Urinary bladder (tissue), 4 donors: ENCODE measurements around the gene CDKN2A. TPM values are rescaled to one million over a fixed set of nuclear protein-coding genes. Genes with fewer than 3 reads are reported as not detected.
A peak's percentile ranks its signal among the peaks of the same experiment; 100 is the strongest.

ENCODE experiments used
- DNase-seq: peaks from one replicate; pipeline ENCODE4 v3.0.0-alpha.2; 2015; ENCODE audit errors: extremely low spot score
- H3K27ac ChIP-seq: one replicate; pipeline ENCODE4 v1.5.1; 2013; ENCODE audit warnings: low read depth, mild to moderate bottlenecking, moderate library complexity
- H3K36me3 ChIP-seq: one replicate; pipeline ENCODE4 v1.6.1; 2013; ENCODE audit warnings: mild to moderate bottlenecking, moderate library complexity; ENCODE audit not compliant: insufficient read depth
- H3K4me1 ChIP-seq: one replicate; pipeline ENCODE4 v1.6.1; 2013; ENCODE audit warnings: mild to moderate bottlenecking, moderate library complexity; ENCODE audit not compliant: insufficient read depth
- H3K4me3 ChIP-seq: one replicate; pipeline ENCODE4 v1.5.1; 2013; ENCODE audit warnings: low read depth, low read length
- WGBS: extraction: QIAGEN DNeasy Blood & Tissue Kit; methylation state at CpG from one replicate; pipeline ENCODE4 v1.1.7; 2013; 5-methylcytosine and 5-hydroxymethylcytosine counted together
- polyA plus RNA-seq: library from polyadenylated mRNA; stranded (reverse); fragments of 200-250 nt; gene quantifications from one replicate; pipeline ENCODE4 v1.2.3, GENCODE V29; 2013
- total RNA-seq: library from RNA; depleted of rRNA; stranded (reverse); fragments of >200 nt; gene quantifications from one replicate; pipeline ENCODE4 v1.2.3, GENCODE V29; 2014
- donor health status: healthy with polysubstance abuse.
- donor health status: healthy.

The CDKN2A gene
- total RNA-seq: 0.85 TPM
- polyA plus RNA-seq: 1.3 TPM

- 5% methylated on average over 53 of the region's 53 CpGs for WGBS
- Histone ChIP-seq H3K27ac (peak within 1 kb of the TSS; percentile 85), H3K4me3 (peak within 1 kb of the TSS; percentile 87), H3K36me3 (no peaks in the 10 kb centered on the region), H3K4me1 (no peaks in the 10 kb centered on the region)
- DNase-seq: no peak
Observed at GRCh38 chr9:21993893-21994555, at the start of gene CDKN2A. Gene CDKN2A (minus strand): TSS chr9:21994392.

DNA sequence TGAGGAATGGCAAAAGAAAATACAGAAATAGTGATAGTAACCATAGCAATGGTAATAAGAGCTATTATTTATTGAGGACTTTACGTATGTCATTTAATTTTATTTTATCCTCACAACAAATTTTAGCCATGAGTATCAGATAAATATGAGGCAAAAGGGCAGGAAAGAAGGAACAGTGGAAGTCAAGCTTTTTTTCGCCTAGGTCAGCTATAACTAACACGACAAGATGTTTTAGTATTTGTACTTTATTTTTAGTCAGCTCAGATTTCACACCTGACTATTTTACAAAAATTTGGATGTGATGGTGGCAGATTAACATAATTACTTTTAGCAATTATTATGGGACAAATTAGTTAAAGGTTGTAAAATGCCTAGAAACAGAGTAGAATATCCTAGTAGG lies 49.7 kb upstream of the CDKN2A start:
- no peaks in the 10 kb centered on the region for H3K36me3 ChIP-seq
- DNase-seq: no peak
- WGBS: 43% methylated on average over 3 of the region's 3 CpGs
- no peak overlapping the region for H3K27ac ChIP-seq
- H3K4me3 ChIP-seq: no peak overlapping the region
- no peaks in the 10 kb centered on the region for H3K4me1 ChIP-seq

DNA sequence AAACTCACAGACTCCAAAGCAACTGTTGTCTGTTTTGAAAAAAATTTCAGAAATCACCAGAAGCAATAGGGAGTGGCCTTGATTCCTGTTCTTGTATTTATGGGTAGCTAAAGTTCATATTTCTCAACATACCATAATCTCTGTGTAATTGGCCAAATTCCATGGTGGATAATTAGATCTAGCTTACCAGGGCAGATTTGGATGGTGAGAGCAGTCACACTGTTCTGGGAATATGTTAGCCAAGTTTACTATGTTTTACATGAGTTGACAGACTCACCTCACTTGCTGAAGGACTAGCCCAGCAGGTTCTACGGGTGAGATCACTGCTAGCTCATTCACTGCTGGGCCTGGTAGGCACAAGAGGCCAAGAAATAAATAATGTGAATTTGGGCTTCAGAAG lies 47.6 kb upstream of the CDKN2A start:
- H3K27ac ChIP-seq: no peak overlapping the region
- H3K4me3 ChIP-seq: no peak overlapping the region
- 74% methylated on average over 1 of the region's 1 CpG for WGBS
- no peaks in the 10 kb centered on the region for H3K4me1 ChIP-seq
- no peaks in the 10 kb centered on the region for H3K36me3 ChIP-seq
- DNase-seq: peak; percentile 56

- 92% methylated on average over 1 of the region's 1 CpG for WGBS
- H3K4me3 ChIP-seq: no peak overlapping the region
Observed at GRCh38 chr9:22041344-22041743, 47.2 kb upstream of the CDKN2A start.

GRCh38 chr9:22040760-22041159 lies 46.6 kb upstream of the CDKN2A start:
- Histone ChIP-seq H3K36me3 (no peaks in the 10 kb centered on the region), H3K27ac (no peak overlapping the region), H3K4me3 (no peak overlapping the region), H3K4me1 (no peaks in the 10 kb centered on the region)
- WGBS: 68% methylated on average over 1 of the region's 1 CpG
- no peak for DNase-seq

More at GRCh38 chr9:22041344-22041743, 47.2 kb upstream of the CDKN2A start:
- H3K4me1 ChIP-seq: no peaks in the 10 kb centered on the region
- no peaks in the 10 kb centered on the region for H3K36me3 ChIP-seq
- no peak overlapping the region for H3K27ac ChIP-seq
- DNase-seq: no peak

DNA sequence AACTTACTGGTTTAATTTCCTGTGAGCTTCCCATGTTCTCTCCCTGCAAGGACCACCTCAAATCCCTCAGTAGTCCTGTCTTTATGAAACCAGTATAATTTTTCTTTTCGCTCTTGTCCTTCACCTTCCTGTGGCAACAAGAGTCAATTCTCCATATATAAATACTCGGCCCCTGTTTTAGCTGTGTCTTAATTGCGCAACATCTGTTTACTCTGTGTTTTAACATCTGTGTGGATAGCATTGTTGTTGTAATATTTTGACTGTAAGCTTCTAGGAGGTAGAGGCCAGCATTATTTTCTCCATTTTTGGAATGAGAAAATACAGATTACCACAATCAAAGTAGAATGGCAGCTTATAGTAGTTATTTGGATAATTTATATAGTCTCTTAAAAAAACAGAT lies 45.1 kb upstream of the CDKN2A start:
- Histone ChIP-seq H3K27ac (no peak overlapping the region), H3K36me3 (no peaks in the 10 kb centered on the region), H3K4me1 (no peaks in the 10 kb centered on the region), H3K4me3 (no peak overlapping the region)
- 72% methylated on average over 3 of the region's 3 CpGs for WGBS
- no peak for DNase-seq

- Histone ChIP-seq H3K4me3 (no peak overlapping the region), H3K27ac (no peak overlapping the region), H3K36me3 (no peaks in the 10 kb centered on the region), H3K4me1 (no peaks in the 10 kb centered on the region)
- DNase-seq: no peak
- WGBS: 28% methylated on average over 2 of the region's 2 CpGs
Observed at GRCh38 chr9:22037954-22038690, 43.9 kb upstream of the CDKN2A start.

- no peak for DNase-seq
- WGBS: 80% methylated on average over 4 of the region's 4 CpGs
- H3K4me1 ChIP-seq: no peaks in the 10 kb centered on the region
- no peak overlapping the region for H3K4me3 ChIP-seq
- H3K36me3 ChIP-seq: no peaks in the 10 kb centered on the region
- H3K27ac ChIP-seq: peak overlapping the region; percentile 50
Observed at GRCh38 chr9:22036866-22037626, 42.9 kb upstream of the CDKN2A start.

- no peaks in the 10 kb centered on the region for H3K36me3 ChIP-seq
- H3K4me1 ChIP-seq: no peaks in the 10 kb centered on the region
- no peak overlapping the region for H3K27ac ChIP-seq
- no peak overlapping the region for H3K4me3 ChIP-seq
- WGBS: 83% methylated on average over 2 of the region's 2 CpGs
- no peak for DNase-seq
Observed at GRCh38 chr9:22035591-22036011, 41.4 kb upstream of the CDKN2A start.

GRCh38 chr9:22033012-22033630 lies 38.9 kb upstream of the CDKN2A start:
- DNase-seq: no peak
- no peaks in the 10 kb centered on the region for H3K36me3 ChIP-seq
- no peak overlapping the region for H3K27ac ChIP-seq
- H3K4me3 ChIP-seq: no peak overlapping the region
- no peaks in the 10 kb centered on the region for H3K4me1 ChIP-seq
- WGBS: 75% methylated on average over 8 of the region's 8 CpGs

- no peak overlapping the region for H3K27ac ChIP-seq
- WGBS: 82% methylated on average over 4 of the region's 4 CpGs
- no peaks in the 10 kb centered on the region for H3K4me1 ChIP-seq
- no peaks in the 10 kb centered on the region for H3K36me3 ChIP-seq
- no peak for DNase-seq
- no peak overlapping the region for H3K4me3 ChIP-seq
Observed at GRCh38 chr9:22031655-22032411, 37.6 kb upstream of the CDKN2A start.

GRCh38 chr9:22030101-22030598 lies 36.0 kb upstream of the CDKN2A start:
- Histone ChIP-seq H3K4me1 (no peaks in the 10 kb centered on the region), H3K27ac (no peak overlapping the region), H3K36me3 (no peaks in the 10 kb centered on the region), H3K4me3 (no peak overlapping the region)
- WGBS: 34% methylated on average over 1 of the region's 1 CpG
- no peak for DNase-seq

- Histone ChIP-seq H3K4me1 (no peaks in the 10 kb centered on the region), H3K4me3 (no peak overlapping the region), H3K27ac (no peak overlapping the region), H3K36me3 (no peaks in the 10 kb centered on the region)
- 53% methylated on average over 4 of the region's 4 CpGs for WGBS
- no peak for DNase-seq
Observed at GRCh38 chr9:22029231-22029630, 35.0 kb upstream of the CDKN2A start.
